AML-193 (cell line): Measurements from ENCODE around the gene PSMA1.
A peak's percentile ranks its signal among the peaks of the same experiment; 100 is the strongest.
"Not testable (repeated sequence)": the region's sequence is repeated elsewhere in the genome, so short reads cannot be mapped to it uniquely, and the experiment has no call there.

ENCODE experiments used
- DNase-seq, 2 experiments: peaks; one replicate each; lab custom pipeline; 2025; lab: John Stamatoyannopoulos, UW

Gene PSMA1

DNA sequence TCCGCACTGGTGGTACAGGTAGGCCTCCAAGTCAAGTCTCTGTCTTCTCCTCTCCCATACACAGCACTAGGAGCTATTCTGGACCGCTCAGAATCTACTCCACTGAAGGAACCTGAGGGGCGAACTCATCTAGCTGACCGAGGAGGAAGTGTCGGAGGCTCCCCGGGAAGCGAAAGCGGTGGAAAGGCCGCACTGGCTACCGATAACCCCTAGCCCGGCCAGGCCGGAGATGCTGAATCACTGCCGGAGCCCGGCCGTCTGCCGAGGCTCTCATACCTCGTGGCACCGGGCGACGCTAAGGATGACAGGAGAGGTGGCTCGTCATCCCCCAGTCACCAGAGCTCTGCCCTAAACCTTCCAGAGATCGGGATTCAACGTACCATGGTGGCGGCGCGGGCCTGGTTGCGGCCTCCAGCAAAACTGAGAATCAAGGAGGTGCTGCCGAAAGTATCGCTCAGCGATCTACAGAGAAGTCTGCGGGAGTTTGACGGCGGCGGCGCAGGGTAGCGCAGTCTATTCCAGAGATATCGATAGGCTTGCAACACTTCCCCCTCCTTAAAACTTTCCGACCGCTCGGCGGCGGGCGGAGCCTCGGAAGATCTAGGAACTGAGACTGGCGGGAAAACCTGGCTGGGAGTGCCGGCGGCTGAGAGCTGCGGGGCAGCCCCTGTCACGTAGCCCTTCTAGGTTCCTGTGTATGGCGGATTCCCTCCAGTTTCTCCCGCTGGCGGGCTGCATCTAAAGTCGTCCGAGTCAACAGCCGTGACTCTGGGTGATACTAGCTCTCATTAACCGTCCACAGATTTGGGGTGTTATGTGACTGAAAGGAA, at the start of gene PSMA1:
Gene PSMA1, minus strand, starts transcription at position 470 of the 830 bp plus-strand sequence. Its CDS starts 87 bp downstream, at position 383.
- peak; percentile 97 to 99 for DNase-seq

DNA sequence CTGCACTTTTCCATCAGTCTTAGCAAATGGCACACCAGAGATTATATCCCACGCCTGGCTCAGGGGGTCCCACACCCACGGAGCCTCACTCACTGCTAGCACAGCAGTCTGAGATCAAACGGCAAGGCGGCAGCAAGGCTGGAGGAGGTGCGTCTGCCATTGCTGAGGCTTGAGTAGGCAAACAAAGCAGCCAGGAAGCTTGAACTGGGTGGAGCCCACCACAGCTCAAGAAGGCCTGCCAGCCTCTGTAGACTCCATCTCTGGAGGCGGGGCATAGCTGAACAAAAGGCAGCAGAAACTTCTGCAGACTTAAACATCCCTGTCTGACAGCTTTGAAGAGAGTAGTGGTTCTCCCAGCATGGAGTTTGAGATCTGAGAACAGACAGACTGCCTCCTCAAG, 49.3 kb upstream of the PSMA1 start:
- DNase-seq: not testable (repeated sequence)

DNA sequence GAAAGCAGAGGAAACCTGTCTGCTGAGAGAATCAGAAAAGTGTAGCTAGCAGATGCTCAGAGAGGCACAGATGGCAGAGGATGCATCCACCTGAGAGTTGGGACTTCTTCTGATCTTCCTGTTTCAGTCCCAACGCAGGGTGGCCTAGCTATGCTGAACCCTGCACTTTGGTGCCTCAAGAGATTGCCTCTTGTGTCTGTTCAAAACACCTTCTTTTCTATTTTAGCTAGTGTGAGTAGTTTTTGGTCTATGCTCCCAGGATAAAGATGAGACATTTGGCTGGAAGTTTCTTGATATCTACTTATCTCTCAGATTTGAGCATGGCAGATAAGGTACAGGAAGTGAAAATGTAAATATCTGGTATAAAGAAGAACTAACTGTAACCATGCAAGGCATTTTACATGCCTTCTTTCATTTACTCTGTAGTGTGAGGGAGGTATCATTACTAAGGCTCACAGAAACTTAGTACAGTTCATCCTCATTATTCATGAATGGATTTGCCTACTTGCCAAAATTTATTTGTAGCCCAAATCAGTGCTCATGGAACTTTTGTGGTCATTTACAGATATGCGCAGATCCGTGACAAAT, 47.0 kb upstream of the PSMA1 start:
- DNase-seq: no peak

DNA sequence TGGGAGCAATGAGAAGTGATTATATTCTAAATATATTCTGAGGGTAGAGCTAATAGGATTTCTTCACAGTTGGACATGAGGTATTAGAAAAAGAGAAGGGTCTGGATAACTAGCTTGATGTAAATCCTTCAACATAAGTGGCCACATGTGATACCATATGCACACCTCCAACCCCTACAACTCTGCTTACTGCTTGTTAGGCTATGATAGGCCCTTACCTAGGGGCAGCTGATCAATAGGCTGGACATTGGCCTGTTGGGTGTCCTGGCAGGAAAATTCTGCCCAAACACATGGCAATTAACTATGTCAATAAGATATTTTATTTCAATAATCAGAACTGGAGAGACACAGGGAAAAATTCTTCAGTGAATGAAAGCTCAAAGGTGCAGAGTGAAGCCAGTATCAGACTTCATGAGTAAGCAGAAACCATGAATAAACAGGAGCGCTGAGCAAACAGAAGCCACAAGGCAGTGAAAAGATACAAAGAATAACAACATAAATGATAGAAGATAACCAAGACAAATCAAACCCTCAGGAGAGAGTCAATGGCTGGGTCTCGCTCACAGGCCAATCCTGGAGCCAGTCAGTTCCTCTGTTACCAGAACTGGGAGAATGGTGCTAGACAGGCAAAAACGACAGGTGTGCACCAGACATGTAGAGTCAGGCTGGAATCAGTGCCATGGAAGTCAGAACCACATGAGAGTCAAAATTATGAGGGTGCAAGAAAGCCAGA, 46.3 kb upstream of the PSMA1 start:
- no peak for DNase-seq

DNA sequence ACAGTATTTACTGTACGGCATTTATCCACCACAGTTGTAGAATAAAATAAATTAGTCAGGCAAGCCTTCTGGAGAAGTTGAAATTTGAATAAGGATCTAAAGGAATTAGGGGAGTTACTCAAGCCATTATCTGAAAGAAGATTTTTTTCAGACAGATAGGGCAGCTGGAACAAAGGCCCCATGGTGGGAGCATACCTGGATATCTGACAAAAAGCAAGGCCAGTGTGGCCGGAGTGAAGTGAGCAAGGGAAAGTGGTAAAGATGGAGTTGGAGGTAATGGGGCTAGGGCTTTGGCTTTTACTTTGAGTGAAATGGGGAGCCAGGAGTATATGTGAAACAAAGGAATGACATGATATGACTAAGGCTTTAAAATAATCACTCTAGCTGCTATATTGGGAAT, 45.7 kb upstream of the PSMA1 start:
- no peak for DNase-seq

DNA sequence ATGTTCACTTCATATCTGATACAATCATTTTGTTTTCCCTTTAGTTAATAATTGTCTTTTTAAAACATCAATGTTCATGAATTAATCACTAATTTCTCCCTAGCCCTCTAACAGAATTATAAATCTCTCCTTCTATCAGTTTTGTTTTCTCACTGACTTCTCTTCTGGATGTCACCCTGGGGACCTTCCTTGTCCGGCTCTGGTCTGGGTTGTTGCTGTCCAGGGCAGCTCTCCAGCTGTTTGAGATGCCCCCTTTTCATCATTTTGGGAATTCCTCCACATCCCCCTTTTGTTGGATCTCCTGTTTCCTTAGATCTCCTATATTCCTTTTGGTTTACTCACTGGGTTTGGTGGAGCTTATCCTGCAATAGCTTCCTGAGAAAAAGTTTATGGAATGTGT, 35.6 kb upstream of the PSMA1 start:
- no peak for DNase-seq

DNA sequence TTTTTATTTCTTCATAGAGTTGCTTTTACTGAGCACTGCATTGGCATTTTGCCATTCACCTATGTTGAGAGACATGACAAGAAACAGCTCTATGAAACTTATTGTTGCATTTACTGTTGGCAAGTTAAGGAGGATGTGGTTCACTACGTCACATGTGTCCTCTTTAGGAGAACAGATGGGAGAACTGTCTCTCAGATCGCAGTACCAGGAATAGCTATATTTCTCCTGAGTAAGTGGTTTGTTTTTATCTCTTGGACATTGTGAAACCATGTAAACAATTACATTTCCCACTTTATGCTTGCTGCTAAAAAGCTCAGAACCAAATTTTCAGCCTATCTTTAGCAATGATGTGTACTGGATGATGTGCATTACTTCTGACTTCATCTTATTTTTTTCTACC, 34.8 kb upstream of the PSMA1 start:
- DNase-seq: peak; percentile 17 to 28

DNA sequence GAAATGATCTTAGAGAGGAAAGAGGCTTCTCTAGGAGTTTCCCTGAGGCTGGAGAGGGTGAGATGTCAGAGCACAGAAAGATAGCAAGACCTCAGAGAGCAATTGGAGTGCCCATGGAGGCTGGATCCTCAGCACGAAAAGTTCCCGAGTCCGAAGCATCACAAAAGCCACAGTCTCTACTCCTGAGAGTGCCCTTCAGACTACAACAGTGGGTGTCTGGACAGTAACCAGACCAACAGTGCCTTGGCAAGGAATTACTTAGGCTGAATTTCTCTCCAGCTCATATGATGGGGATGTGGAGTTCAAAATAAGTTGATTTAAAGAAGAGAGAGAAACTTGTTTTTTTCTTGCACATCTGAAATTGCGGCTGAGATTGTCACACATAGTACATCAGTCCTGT, 31.9 kb upstream of the PSMA1 start:
- DNase-seq: no peak

DNA sequence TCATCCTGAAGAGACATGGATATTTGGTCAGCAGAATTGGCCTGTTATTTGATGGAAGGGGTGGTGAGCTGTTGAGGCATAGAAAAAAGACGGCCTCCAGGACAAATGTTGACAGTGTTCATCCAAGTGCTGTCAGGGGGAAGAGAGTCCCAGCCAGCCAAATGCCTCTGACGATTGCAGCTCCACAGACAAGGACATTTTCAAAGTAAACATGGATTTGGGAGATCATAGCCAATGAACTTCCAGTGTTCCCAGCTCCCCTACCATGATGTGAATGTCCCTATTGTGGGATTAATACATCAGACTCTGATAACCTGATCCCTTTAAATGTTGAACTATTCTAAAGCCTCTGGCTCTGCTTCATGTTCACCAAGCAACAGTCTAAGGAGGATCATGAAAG, 31.2 kb upstream of the PSMA1 start:
- no peak for DNase-seq

DNA sequence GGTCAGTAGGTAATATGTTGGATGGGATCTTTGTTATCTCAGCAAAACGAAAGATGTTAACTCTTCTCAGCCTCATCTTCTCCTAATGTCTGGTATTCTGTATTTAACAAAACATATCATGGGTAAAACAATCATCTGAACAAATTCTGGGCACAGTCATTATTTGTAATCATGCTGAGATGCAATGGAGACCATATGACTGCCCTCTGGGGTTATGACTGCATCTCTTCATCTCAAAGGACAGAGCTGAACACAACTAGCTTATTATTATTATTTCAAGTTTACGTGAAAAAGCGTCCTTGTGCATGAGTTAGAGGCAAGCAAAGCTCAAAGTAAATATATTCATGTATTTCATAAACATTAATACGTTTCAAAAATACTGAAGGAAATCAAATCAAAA, 29.7 kb upstream of the PSMA1 start:
- no peak for DNase-seq

DNA sequence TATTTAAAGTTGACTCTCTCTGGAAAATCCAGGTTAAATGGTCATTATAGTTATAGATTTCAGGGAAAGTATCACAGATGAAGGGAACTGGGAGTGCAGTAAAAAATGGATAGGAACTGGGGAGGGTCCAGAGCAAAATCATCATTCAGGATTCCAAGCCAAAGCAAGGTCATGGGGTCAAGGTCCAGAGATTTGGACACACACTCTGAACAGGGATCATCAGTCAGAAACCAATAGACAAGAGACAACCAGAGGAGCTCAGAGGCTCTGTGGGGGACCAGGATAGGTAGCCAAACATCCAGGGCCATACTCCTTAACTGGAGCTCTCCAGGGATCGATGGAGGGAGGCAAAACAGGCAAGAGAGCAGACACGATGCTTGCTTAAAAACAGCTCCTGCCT, 27.3 kb upstream of the PSMA1 start:
- no peak for DNase-seq

DNA sequence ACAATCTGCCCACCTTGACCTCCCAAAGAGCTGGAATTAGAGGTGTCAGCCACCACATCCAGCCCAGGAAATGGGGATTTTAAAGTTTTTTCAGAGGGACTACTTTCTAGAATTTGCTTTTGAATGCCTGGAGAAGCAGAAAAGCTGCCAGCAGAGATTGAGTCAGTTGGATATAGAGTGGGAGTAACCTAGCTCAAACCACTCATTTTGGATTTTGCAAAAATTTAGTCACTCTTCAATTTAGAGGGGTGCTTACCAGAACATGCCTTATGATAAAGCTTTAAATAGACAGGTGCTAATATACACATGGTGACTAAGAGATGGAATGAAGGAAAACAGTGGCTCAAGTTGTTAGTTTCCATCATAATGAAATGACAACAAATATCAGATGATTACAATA, 26.5 kb upstream of the PSMA1 start:
- DNase-seq: no peak

DNA sequence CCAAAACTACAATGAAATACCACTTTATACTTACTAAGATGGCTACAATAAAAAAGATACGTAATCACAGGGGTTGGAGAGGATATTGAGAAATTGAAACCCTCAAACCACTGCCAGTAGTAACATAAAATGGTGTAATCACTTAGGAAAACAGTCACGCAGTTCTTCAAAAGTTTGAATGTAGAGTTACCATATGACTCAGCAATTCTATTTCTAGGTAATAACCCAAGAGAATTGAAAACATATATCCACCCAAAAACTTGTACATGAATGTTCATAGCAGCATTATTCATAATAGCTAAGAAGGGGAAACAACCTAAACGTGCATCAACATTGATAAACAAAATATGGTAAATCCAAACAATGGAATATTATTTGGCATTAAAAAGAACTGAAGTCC, 24.4 kb upstream of the PSMA1 start:
- DNase-seq: peak; percentile 92 to 95

DNA sequence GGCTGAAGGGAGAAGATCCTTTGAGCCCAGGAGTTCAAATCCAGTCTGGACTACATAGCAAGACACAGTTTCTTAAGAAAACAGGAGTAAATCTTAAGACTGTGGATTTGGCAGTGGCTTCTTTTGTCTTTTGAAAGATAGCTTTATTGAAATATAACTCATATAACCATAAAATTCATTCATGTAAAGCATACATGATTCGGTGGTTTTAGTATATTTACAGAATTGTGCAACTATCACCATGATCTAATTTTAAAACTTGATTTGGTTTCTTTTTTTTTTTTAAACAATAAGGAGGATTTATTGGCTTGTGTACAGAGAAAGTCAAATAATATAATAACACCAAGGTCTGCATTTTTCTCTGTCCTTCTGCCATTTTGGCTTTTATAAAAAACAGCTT, 23.1 kb upstream of the PSMA1 start:
- DNase-seq: no peak

DNA sequence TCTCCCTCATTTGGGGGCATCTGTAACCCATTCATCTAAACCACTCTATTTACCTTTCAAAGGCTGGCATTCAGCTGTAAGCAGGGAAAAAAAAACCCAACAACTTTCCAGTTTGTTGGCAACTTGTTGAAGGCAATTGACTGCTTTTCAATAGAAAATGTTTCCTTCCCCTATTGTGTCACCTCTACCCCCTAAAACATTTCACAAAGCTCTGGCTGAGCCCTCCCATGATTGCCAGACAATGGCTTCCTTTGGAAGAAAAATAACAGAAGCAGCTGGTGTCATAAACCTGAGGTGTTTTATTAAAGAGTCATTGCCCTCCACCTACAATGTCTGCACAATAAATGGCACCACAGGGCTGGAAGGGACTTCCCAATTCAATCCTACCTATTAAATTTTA, 22.1 kb upstream of the PSMA1 start:
- DNase-seq: peak; percentile 37 to 48

DNA sequence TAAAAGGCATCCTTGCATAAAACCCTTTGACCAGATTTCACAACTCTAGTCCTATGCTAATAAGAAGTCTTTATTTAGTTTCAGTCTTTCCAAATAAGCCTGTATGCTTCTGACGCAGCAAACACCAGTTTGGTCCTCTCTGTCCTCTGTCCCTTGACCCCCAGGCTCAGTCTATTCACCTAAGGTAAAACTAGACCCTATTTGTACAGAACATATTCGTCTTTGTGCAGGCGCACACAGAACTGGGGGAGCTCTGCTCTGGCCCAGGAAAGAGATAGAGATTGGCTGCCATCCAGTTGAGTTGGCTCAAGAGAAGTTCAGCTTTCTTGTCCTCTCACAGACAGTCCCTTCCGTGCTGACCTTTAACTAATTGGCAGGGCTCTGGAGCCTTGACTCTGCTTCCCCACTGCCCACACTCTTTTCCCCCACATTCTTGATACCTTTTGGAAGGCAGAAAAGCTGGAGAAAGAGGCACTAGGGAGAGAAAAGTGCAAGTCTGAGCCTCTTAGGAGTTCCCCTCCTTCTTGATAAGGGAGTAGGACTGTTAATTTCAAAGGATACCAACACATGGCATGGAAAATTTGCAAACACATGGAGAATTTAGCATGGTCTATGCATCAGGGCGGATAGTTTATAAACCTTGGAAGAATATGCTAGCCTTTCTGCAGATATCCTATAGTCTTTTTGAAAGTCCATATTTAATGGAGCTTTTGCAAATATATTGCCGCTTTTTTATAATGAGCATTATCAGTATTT, 21.2 kb upstream of the PSMA1 start:
- peak in 1 of 2 experiments; percentile 28 for DNase-seq

DNA sequence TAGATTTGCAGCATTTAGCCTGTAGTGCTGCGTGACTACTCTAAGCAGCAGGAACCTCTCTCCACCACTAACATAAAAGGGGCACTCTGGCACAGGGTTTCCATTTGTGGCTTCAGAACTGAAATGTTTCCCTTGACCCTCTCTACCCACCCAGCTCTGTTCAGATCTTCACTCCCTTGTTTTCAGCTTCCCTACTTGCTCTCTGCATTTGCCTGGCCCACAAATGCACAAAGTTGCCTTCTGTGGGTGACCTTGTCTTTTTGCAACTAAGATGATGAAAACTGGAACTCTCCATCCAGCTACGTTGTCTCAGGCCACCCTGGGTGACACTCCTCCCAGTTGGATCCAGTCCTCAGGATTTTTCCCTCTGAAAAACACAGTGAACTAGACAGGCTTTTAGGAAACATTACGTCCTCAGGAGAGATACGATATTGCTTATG, 19.8 kb upstream of the PSMA1 start:
- no peak for DNase-seq

DNA sequence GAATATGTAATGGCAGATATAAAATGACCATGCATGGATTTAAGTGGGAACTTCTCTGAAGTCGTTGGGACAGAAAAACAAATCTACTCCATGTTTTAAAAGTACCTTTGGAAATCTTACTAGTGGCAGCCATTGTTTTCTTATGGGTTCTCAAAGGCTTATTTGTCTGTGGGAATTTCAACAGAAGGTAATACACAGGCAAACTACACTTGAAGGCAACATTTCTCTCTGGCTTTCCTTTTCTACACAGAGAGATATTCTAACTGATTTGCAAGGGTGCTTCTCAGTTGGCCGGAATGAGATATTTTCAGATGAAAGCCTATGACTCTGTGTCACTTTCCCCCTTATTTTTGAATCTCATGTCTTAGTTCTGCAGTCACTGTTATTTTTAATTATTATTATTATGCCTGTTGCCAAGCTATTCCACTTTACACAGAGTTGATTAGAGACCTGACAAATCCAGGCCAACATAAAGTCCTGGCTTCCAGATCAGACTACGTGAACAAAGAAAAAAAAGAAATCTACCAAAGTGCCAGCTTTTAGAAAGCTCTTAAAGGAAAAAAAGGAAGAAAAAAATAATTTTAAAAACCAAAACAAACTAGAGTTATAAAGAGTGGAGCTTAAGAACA, 18.9 kb upstream of the PSMA1 start:
- no peak for DNase-seq

DNA sequence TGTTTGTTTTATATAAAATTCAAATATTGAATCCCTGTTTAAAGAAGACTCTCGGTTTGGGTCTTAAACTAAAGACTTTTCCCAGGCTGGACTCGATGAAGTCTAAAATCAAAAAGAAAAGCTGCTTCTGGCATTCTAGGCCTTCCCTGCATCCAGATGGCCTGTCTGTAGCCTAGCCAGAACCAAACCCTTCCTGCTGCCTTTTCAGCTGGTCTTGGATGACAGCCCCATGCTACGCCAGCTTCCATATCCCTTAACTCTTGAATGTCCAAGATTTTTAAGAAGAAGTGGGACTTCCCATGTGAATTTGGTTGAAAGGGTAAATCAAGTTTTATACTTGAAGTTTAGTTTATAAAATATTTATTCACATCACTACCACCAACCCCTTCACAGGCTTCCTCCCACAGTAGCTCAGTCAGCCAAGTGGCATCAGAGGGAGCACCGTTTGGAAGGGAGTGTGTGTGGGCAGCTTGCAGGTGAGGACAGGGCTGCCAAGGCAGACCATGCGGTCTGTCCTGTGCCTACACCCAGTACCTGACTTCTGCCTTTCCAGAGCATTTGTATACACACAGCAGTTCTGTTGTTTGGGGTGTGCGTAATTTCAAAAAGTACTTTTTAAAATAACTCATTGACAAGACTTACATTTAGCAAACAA, 18.2 kb upstream of the PSMA1 start:
- no peak for DNase-seq

DNA sequence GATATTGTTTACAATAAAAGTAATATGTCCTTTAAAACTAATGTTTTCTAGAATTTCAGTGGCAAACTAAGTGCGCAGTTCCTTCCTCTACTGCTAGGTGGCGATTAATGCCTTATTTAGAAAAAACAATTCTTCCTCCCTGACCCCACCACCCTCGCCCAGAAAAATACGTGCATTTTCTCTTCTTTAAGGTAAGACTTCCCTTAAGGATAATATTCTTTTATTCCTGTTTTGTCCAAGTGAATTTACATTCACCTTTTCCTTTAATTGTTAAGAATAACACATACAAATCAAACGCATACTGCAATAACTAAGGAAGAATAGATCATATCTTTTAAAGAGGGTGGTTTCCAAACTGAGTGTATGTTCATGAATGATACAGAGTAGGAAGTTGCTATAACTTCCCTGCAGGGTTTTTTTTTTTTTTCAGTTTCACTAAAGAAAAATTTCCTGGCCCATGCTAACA, 17.0 kb upstream of the PSMA1 start:
- DNase-seq: peak; percentile 72 to 83

DNA sequence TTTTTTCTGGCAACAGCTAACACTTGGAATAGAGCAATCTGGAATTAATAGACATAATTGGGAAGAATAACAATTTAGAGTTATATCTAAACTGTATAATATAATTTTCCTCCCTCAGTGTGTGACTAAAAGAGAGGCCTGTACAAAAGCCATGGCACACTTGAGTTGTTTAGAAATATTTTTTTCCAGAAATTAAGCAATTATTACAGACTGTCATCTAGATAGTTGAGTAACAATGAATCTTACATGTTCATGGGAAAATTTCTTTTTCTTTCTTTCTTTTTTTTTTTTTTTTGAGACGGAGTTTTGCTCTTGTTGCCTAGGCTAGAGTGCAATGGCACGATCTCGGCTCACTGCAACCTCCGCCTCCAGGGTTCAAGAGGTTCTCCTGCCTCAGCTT, 15.0 kb upstream of the PSMA1 start:
- not testable (repeated sequence) for DNase-seq
